ENCODE results near the gene BBS10.

- TF ChIP-seq CTCF (conservative IDR thresholded peaks at IDR 0.05) (no peak), ZFX (IDR thresholded peaks at IDR 0.05) (no peak)
Measured at GRCh38 chr12:76300297-76300665, 47.9 kb downstream of the BBS10 start.

All from C4-2B (cell line).